Testis (tissue), 3 donors: Measurements from ENCODE around the gene FBXO21. TPM values are rescaled to one million over a fixed set of nuclear protein-coding genes. Genes with fewer than 3 reads are reported as not detected.

Experiments used
- DNase-seq: peaks from one replicate; pipeline ENCODE4 v3.0.0-alpha.2; 2019
- H3K27ac ChIP-seq, 2 donors: fragments of 200-600 bp; sonication (generic); one replicate each; pipeline ENCODE4 v1.5.1; 2019
- H3K27me3 ChIP-seq: fragments of 200-600 bp; sonication (generic); one replicate; pipeline ENCODE4 v1.5.1; 2019
- H3K36me3 ChIP-seq: fragments of 200-600 bp; sonication (generic); one replicate; pipeline ENCODE4 v1.5.1; 2017; ENCODE audit warnings: low read depth; ENCODE audit errors: missing control alignments
- H3K4me1 ChIP-seq: fragments of 200-600 bp; sonication (generic); one replicate; pipeline ENCODE4 v1.5.1; 2019
- H3K4me3 ChIP-seq, 2 donors: fragments of 200-600 bp; sonication (generic); one replicate each; pipeline ENCODE4 v1.5.1; 2017 to 2019
- H3K9me3 ChIP-seq: fragments of 200-600 bp; sonication (generic); one replicate; pipeline ENCODE4 v1.5.1; 2017
- POLR2A ChIP-seq: fragments of 450-650 bp; IDR thresholded peaks from one replicate; pipeline ENCODE4 v1.6.1; 2017; ENCODE audit warnings: antibody characterized with exemption, mild to moderate bottlenecking, moderate library complexity
- WGBS, 2 donors: methylation state at CpG; one replicate each; pipeline ENCODE4 v1.1.5; 2018; 5-methylcytosine and 5-hydroxymethylcytosine counted together
- intact Hi-C: fragments of 100-400 bp; cut with DNase I; formaldehyde crosslinking; loops from one replicate; pipeline ENCODE4 v1.15.1; 2023; ENCODE audit warnings: low total_unique reads
- polyA plus RNA-seq: library from polyadenylated mRNA; stranded (reverse); fragments of 350-450 nt; fragmentation: Illumina TruSeq; extraction: RNeasy Lipid Tissue Mini Kit (QIAGEN cat#74804); gene quantifications from one replicate; pipeline ENCODE4 v1.2.3, GENCODE V29; 2014; ENCODE audit warnings: low read depth, low replicate concordance; ENCODE audit not compliant: insufficient read depth
- total RNA-seq, 2 donors: library from RNA; depleted of rRNA; stranded (reverse); fragments of >200 nt; gene quantifications; one replicate each; pipeline ENCODE4 v1.2.3, GENCODE V29; 2016
- TF ChIP-seq, protein P1 (sequence below), 3 experiments: fragments of 450-650 bp in 2 of 3; fragments of 200-600 bp in 1 of 3; sonication (generic) in 1 of 3; IDR thresholded peaks; one replicate each; pipeline ENCODE4 v1.5.1; 2016 to 2019; ENCODE audit warnings: antibody characterized with exemption in 3 of 3, mild to moderate bottlenecking in 2 of 3, moderate library complexity in 1 of 3

FBXO21 gene
- total and polyA plus RNA-seq, 3 donors from 2014 or later = 101 to 519 (median 290) TPM

DNA sequence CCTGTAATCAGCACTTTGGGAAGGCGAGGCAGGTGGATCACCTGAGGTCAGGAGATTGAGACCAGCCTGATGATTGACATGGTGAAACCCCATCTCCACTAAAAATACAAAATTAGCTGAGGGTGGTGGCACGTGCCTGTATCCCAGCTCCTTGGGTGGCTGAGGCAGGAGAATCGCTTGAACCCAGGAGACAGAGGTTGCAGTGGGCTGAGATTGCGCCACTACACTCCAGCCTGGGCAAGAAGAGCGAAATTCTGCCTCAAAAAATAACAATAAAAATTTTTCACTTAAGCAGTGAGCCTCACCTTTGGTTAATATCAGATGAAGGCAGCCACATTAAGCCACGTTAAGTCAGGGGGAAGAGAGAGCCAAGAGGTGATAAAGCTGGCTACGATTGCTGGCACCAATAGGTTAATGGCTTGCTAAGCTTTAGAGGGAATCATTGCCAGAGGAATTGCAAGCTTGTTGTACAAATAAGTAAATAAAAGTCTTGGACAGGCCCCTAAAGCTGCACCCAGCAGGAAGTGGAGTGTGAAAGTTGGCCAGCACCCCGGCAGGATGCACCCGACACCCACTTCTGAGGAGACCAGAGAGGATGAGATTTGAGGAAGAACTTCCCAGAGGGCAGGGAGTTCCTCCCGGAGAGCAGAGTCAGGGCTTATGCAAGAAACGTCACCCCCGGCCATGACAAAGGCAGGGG lies 49.7 kb downstream of the FBXO21 start:
- no peaks in the 10 kb centered on the region for H3K36me3 ChIP-seq
- no peak overlapping the region for H3K27ac ChIP-seq
- peaks cover 19% of the 10 kb centered on the region for H3K4me1 ChIP-seq
- TF ChIP-seq, protein P1, sequence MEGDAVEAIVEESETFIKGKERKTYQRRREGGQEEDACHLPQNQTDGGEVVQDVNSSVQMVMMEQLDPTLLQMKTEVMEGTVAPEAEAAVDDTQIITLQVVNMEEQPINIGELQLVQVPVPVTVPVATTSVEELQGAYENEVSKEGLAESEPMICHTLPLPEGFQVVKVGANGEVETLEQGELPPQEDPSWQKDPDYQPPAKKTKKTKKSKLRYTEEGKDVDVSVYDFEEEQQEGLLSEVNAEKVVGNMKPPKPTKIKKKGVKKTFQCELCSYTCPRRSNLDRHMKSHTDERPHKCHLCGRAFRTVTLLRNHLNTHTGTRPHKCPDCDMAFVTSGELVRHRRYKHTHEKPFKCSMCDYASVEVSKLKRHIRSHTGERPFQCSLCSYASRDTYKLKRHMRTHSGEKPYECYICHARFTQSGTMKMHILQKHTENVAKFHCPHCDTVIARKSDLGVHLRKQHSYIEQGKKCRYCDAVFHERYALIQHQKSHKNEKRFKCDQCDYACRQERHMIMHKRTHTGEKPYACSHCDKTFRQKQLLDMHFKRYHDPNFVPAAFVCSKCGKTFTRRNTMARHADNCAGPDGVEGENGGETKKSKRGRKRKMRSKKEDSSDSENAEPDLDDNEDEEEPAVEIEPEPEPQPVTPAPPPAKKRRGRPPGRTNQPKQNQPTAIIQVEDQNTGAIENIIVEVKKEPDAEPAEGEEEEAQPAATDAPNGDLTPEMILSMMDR (IDR thresholded peaks at IDR 0.05) = no peak
- TF ChIP-seq POLR2A = no peak
- 57 to 58% methylated on average over 12 of the region's 12 CpGs for WGBS, 2 donors
- H3K27me3 ChIP-seq = no peaks in the 10 kb centered on the region
- DNase-seq = no peak
- no peak overlapping the region for H3K4me3 ChIP-seq
- H3K9me3 ChIP-seq = no peaks in the 10 kb centered on the region
- intact Hi-C loops = no loop called here

DNA sequence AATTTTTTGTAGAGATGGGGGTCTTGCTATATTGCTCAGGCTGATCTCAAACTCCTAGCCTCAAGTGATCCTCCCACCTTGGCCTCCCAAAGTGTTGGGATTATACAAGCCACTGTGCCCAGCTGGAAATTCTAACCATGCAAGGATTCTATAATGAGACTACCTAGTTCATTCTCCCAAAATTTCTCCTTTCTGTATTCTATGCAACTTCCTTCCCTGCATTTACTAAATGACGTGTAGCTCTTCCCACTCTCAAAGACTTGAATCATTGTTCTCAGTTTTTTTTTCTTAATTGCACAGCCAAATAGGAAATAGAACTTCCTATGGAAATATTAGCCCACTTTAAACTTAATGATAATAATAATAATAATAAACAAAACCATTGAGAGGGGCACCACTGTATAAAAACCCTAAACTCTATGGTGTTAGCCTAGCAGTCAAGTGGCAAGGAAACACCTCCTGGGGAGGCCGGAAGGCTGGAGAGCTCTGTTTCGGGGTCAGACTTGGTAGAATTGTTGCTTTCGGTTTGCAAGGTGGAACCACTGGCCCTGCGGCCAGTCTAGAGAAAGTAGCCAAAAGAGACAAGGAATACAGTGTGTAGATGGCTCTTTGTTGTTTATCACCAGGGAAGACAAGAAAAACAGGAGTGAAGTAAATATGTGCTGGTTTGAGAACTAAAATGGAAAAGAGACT lies 51.1 kb downstream of the FBXO21 start:
- WGBS, 2 donors = 81 to 87% methylated on average over 5 of the region's 5 CpGs
- no peaks in the 10 kb centered on the region for H3K36me3 ChIP-seq
- intact Hi-C loops = no loop called here
- no peak overlapping the region for H3K4me3 ChIP-seq
- TF ChIP-seq, protein P1 (IDR thresholded peaks at IDR 0.05) = no peak
- TF ChIP-seq POLR2A = no peak
- no peak for DNase-seq
- H3K27me3 ChIP-seq = no peaks in the 10 kb centered on the region
- peaks cover 19% of the 10 kb centered on the region for H3K4me1 ChIP-seq
- no peak overlapping the region for H3K27ac ChIP-seq
- H3K9me3 ChIP-seq = no peaks in the 10 kb centered on the region

DNA sequence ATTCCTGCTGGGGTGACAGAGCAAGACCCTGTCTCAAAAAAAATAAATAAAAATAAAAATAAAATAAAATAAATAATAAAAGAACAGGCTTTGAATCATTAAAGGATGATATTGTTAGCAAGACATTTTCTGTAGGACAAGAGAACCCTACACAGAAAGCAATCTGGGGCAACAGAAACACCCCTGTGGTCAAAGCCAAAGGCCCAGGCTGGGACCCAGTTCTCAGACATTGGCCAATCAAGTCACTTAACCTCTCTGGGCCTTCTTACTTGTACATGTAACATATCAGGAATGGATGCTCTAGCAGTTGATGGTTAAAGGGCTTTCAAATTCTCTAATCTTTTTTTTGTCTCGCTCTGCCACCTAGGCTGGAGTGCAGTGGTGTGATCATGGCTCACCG lies 55.5 kb downstream of the FBXO21 start:
- TF ChIP-seq POLR2A = no peak
- TF ChIP-seq, protein P1 (IDR thresholded peaks at IDR 0.05) = no peak
- Histone ChIP-seq H3K36me3 (no peaks in the 10 kb centered on the region), H3K4me3 (no peak overlapping the region), H3K4me1 (no peaks in the 10 kb centered on the region), H3K27ac (no peak overlapping the region), H3K27me3 (no peaks in the 10 kb centered on the region), H3K9me3 (no peaks in the 10 kb centered on the region)
- 98 to 100% methylated on average over 2 of the region's 2 CpGs for WGBS, 2 donors
- DNase-seq = no peak
- intact Hi-C loops = no loop called here

DNA sequence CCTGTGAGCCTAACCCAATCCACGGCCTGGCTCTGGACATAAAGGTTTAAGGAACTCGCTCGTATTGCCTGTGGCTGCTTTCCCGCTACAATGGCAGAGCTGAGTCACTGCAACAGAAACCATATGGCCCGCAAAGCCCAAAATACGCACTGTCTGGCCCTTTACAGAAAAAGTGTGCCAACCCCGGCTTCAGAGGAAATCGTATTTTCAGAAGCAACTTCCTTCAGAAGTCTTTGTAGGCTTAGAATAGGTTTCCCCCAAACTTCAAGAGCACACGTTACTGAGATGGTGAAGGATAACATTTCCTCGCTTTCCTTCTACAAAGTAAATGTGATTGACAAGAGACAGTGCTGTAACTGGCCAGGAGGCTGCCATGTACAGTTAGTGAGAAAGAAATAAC lies 56.2 kb downstream of the FBXO21 start:
- Histone ChIP-seq H3K27ac (no peak overlapping the region), H3K9me3 (no peaks in the 10 kb centered on the region), H3K36me3 (no peaks in the 10 kb centered on the region), H3K4me3 (no peak overlapping the region), H3K4me1 (no peaks in the 10 kb centered on the region), H3K27me3 (no peaks in the 10 kb centered on the region)
- 80 to 84% methylated on average over 10 of the region's 10 CpGs for WGBS, 2 donors
- intact Hi-C loops = no loop called here
- no peak for TF ChIP-seq POLR2A
- TF ChIP-seq, protein P1 (IDR thresholded peaks at IDR 0.05) = no peak
- DNase-seq = no peak
